ENCODE data around the gene TRIP12. TPM values are rescaled to one million over a fixed set of nuclear protein-coding genes. Genes with fewer than 3 reads are reported as not detected.

TRIP12 gene
- total and polyA plus RNA-seq, 2 donors (not counting 3 experiments of a cell fraction or from before 2014, with no cell fraction given), result 53.8 to 278 TPM

DNA sequence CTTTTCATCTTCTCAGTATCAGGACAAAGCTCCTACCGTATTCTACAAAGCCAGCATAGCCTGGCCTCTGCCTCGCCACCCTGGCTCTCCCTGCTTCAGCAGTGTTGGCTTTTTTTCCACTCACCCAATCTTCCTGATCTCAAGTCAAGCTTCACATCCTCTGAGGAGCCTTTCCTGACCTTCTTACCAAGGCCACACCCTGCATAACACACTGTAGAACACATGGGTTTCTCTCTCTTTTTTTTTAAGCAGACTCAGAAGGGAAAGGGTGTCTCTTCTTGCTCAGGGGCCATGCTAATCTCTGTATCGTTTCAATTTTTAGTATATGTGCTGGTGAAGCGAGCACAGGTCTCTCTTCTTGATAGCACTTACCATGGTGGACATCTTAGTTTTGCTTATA is 15.7 kb upstream of the TRIP12 start:
- no peaks in the 10 kb centered on the region for H3K4me1 ChIP-seq (ENCODE audit: control insufficient read depth, extremely low read depth, insufficient read depth, low read length)
- no peaks in the 10 kb centered on the region for H3K27me3 ChIP-seq (ENCODE audit: control insufficient read depth in 2 of 2, insufficient read depth in 2 of 2, low read length in 2 of 2)
- TF ChIP-seq, protein P1, sequence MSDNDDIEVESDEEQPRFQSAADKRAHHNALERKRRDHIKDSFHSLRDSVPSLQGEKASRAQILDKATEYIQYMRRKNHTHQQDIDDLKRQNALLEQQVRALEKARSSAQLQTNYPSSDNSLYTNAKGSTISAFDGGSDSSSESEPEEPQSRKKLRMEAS (IDR thresholded peaks at IDR 0.05; ENCODE audit: insufficient read depth, insufficient read length), result no peak
- no peak for TF ChIP-seq POLR2AphosphoS5 (IDR thresholded peaks at IDR 0.05; ENCODE audit: insufficient read depth, low read depth, low read length)
- TF ChIP-seq MYC (IDR thresholded peaks at IDR 0.05; ENCODE audit: low read depth, low read length), result no peak
- TF ChIP-seq CTCF (IDR thresholded peaks at IDR 0.05; ENCODE audit: extremely low read depth in 1 of 2, insufficient read depth in 1 of 2, low read depth in 1 of 2, low read length in 2 of 2), result no peak
- TF ChIP-seq POLR2A (IDR thresholded peaks at IDR 0.05; ENCODE audit: low read depth, low read length), result no peak
- no TSS peak for BruUV-seq (replicated peaks)
- no peaks in the 10 kb centered on the region for H3K36me3 ChIP-seq (ENCODE audit: control insufficient read depth in 2 of 2, extremely low read depth in 1 of 2, insufficient read depth in 2 of 2, low read length in 2 of 2)
- no peaks in the 10 kb centered on the region for H4K20me1 ChIP-seq (replicated peaks; ENCODE audit: control insufficient read depth, extremely low read depth, insufficient read depth, low read length)
- no peak overlapping the region for H3K9ac ChIP-seq (replicated peaks; ENCODE audit: extremely low read depth, insufficient read depth, low read length)
- CTCF ChIA-PET, result no interaction called here
- dilution Hi-C loops (cut with MboI; ENCODE audit: extremely low pct_ligation_motif_present, low sequenced_read_pairs), result no loop called here
- POLR2A ChIA-PET, result no interaction called here
- no peak overlapping the region for H2AFZ ChIP-seq (ENCODE audit: low read depth, low read length)
- DNase-seq (ENCODE audit: low read depth, low spot score), result no peak
- H3K79me2 ChIP-seq (ENCODE audit: control insufficient read depth, insufficient read depth, low read length), result no peaks in the 10 kb centered on the region
- no peak overlapping the region for H3K4me3 ChIP-seq (replicated peaks in 1 of 3; ENCODE audit: insufficient read depth in 1 of 3, low read depth in 1 of 3, low read length in 3 of 3)
- FAIRE-seq, result no peak
- H3K4me2 ChIP-seq (ENCODE audit: insufficient read depth, low read length), result no peak overlapping the region
- H3K9me1 ChIP-seq (replicated peaks; ENCODE audit: control insufficient read depth, extremely low read depth, insufficient read depth, low read length), result no peaks in the 10 kb centered on the region
- intact Hi-C loops (cut with micrococcal nuclease), result no loop called here
- H3K27ac ChIP-seq (ENCODE audit: insufficient read depth, low read depth, low read length), result no peak overlapping the region
- H3K9me3 ChIP-seq (replicated peaks; ENCODE audit: control insufficient read depth, insufficient read depth, low read length), result no peaks in the 10 kb centered on the region

GRCh38 chr2:229931241-229931640 is 9.4 kb upstream of the TRIP12 start:
- no peaks in the 10 kb centered on the region for H3K36me3 ChIP-seq (ENCODE audit: control insufficient read depth in 2 of 2, extremely low read depth in 1 of 2, insufficient read depth in 2 of 2, low read length in 2 of 2)
- no peak overlapping the region for H3K4me2 ChIP-seq (ENCODE audit: insufficient read depth, low read length)
- TF ChIP-seq JUN (IDR thresholded peaks at IDR 0.05; ENCODE audit: borderline replicate concordance, insufficient read depth, insufficient read length, low read depth), result no peak
- no peak overlapping the region for H2AFZ ChIP-seq (ENCODE audit: low read depth, low read length)
- H3K9ac ChIP-seq (replicated peaks; ENCODE audit: extremely low read depth, insufficient read depth, low read length), result no peak overlapping the region
- H3K27ac ChIP-seq (ENCODE audit: insufficient read depth, low read depth, low read length), result no peak overlapping the region
- DNase-seq (ENCODE audit: low read depth, low spot score) (no peak), FAIRE-seq (no peak)
- no peaks in the 10 kb centered on the region for H4K20me1 ChIP-seq (replicated peaks; ENCODE audit: control insufficient read depth, extremely low read depth, insufficient read depth, low read length)
- H3K4me1 ChIP-seq (ENCODE audit: control insufficient read depth, extremely low read depth, insufficient read depth, low read length), result peaks cover 13% of the 10 kb centered on the region
- intact Hi-C loops (cut with micrococcal nuclease), result no loop called here
- no peak overlapping the region for H3K4me3 ChIP-seq (replicated peaks in 1 of 3; ENCODE audit: insufficient read depth in 1 of 3, low read depth in 1 of 3, low read length in 3 of 3)
- no peaks in the 10 kb centered on the region for H3K27me3 ChIP-seq (ENCODE audit: control insufficient read depth in 2 of 2, insufficient read depth in 2 of 2, low read length in 2 of 2)
- no peaks in the 10 kb centered on the region for H3K9me3 ChIP-seq (replicated peaks; ENCODE audit: control insufficient read depth, insufficient read depth, low read length)
- CTCF ChIA-PET, result interaction anchor here (1.0 kb wide), 1 partner anchor 77 kb away, joined by 3 read pairs; no protein-coding TSS in a partner anchor
- POLR2A ChIA-PET, result no interaction called here
- dilution Hi-C loops (cut with MboI; ENCODE audit: extremely low pct_ligation_motif_present, low sequenced_read_pairs), result no loop called here
- no peaks in the 10 kb centered on the region for H3K9me1 ChIP-seq (replicated peaks; ENCODE audit: control insufficient read depth, extremely low read depth, insufficient read depth, low read length)
- no TSS peak for BruUV-seq (replicated peaks)
- H3K79me2 ChIP-seq (ENCODE audit: control insufficient read depth, insufficient read depth, low read length), result no peaks in the 10 kb centered on the region
